WTC11 (cell line): Measurements from ENCODE around the gene PRDM2. TPM values are rescaled to one million over a fixed set of nuclear protein-coding genes. Genes with fewer than 3 reads are reported as not detected.

Source experiments
- ATAC-seq: fragments of 200-7000 bp; cut with Tn5 transposase; 2 replicates; pipeline ENCODE4 v1.10.0; 2021; ENCODE audit warnings: mild to moderate bottlenecking, moderate library complexity
- CTCF ChIA-PET: fragments of 300-600 bp; sonication (Branson Sonifier 250); formaldehyde crosslinking; loops from one replicate; lab custom pipeline; 2021; ENCODE audit warnings: antibody characterized with exemption; lab: Charles Lee
- POLR2A ChIA-PET: fragments of 350-600 bp; sonication (Branson Sonifier 250); formaldehyde crosslinking; loops from one replicate; lab custom pipeline; 2021; ENCODE audit warnings: antibody characterized with exemption; lab: Charles Lee
- DNase-seq: peaks from one replicate; pipeline ENCODE4 v3.0.0; 2021; ENCODE audit warnings: low spot score
- H3K27ac Mint-ChIP-seq: 2 replicates; pipeline ENCODE4 v1.8.0; 2021; ENCODE audit warnings: mixed read lengths
- H3K27me3 Mint-ChIP-seq: 2 replicates; pipeline ENCODE4 v1.8.0; 2021; ENCODE audit warnings: low read depth, mild to moderate bottlenecking, moderate library complexity, mixed read lengths
- H3K36me3 Mint-ChIP-seq: 2 replicates; pipeline ENCODE4 v1.8.0; 2021; ENCODE audit warnings: mixed read lengths
- H3K4me1 Mint-ChIP-seq: 2 replicates; pipeline ENCODE4 v1.8.0; 2022; ENCODE audit warnings: mixed read lengths
- H3K4me3 Mint-ChIP-seq: 2 replicates; pipeline ENCODE4 v1.8.0; 2021; ENCODE audit warnings: mild to moderate bottlenecking, moderate library complexity, mixed read lengths
- H3K9me3 Mint-ChIP-seq: 2 replicates; pipeline ENCODE4 v1.8.0; 2021; ENCODE audit warnings: mixed read lengths
- AFF4 ChIP-seq: sonication (generic); formaldehyde crosslinking; IDR thresholded peaks from 2 replicates; pipeline ENCODE4 v1.8.1; 2023; ENCODE audit warnings: mild to moderate bottlenecking, missing genetic modification reagents, borderline replicate concordance
- CREB1 ChIP-seq: sonication (generic); formaldehyde crosslinking; IDR thresholded peaks from 2 replicates; pipeline ENCODE4 v1.8.0; 2023; ENCODE audit warnings: mild to moderate bottlenecking, missing genetic modification reagents
- EMX1 ChIP-seq: fragments of 250-450 bp; sonication (Bioruptor Pico); IDR thresholded peaks from 2 replicates; pipeline ENCODE4 v1.8.0; 2021; ENCODE audit warnings: mild to moderate bottlenecking
- ETV6 ChIP-seq: sonication (generic); formaldehyde crosslinking; IDR thresholded peaks from 2 replicates; pipeline ENCODE4 v1.8.1; 2022; ENCODE audit warnings: mild to moderate bottlenecking, missing genetic modification reagents
- GRHL2 ChIP-seq: fragments of 250-450 bp; sonication (Bioruptor Pico); IDR thresholded peaks from 2 replicates; pipeline ENCODE4 v1.8.0; 2022; ENCODE audit warnings: mild to moderate bottlenecking, moderate library complexity; ENCODE audit not compliant: insufficient replicate concordance, severe bottlenecking
- JUN ChIP-seq: sonication (generic); formaldehyde crosslinking; IDR thresholded peaks from 2 replicates; pipeline ENCODE4 v1.8.0; 2023; ENCODE audit warnings: mild to moderate bottlenecking, missing genetic modification reagents
- KAT7 ChIP-seq: sonication (generic); formaldehyde crosslinking; IDR thresholded peaks from 2 replicates; pipeline ENCODE4 v1.8.1; 2023; ENCODE audit warnings: missing genetic modification reagents, mild to moderate bottlenecking, borderline replicate concordance
- MAX ChIP-seq: sonication (generic); formaldehyde crosslinking; IDR thresholded peaks from 2 replicates; pipeline ENCODE4 v1.8.0; 2022; ENCODE audit warnings: mild to moderate bottlenecking, missing genetic modification reagents
- MLX ChIP-seq: sonication (generic); formaldehyde crosslinking; IDR thresholded peaks from 2 replicates; pipeline ENCODE4 v1.8.1; 2023; ENCODE audit warnings: mild to moderate bottlenecking, missing genetic modification reagents, moderate library complexity
- MYBL2 ChIP-seq: sonication (generic); formaldehyde crosslinking; IDR thresholded peaks from 2 replicates; pipeline ENCODE4 v1.8.1; 2023; ENCODE audit warnings: mild to moderate bottlenecking, moderate library complexity, missing genetic modification reagents
- NR1H2 ChIP-seq: sonication (generic); formaldehyde crosslinking; IDR thresholded peaks from 2 replicates; pipeline ENCODE4 v1.9.0; 2021; ENCODE audit warnings: mild to moderate bottlenecking, moderate library complexity, missing genetic modification reagents
- SOX15 ChIP-seq: fragments of 250-450 bp; sonication (Bioruptor Pico); IDR thresholded peaks from 2 replicates; pipeline ENCODE4 v1.9.0; 2021; ENCODE audit warnings: mild to moderate bottlenecking
- SP1 ChIP-seq: sonication (generic); formaldehyde crosslinking; conservative IDR thresholded peaks from 2 replicates; pipeline ENCODE4 v1.8.1; 2022; ENCODE audit warnings: missing genetic modification reagents
- TEAD1 ChIP-seq: sonication (generic); formaldehyde crosslinking; IDR thresholded peaks from 2 replicates; pipeline ENCODE4 v1.8.0; 2022; ENCODE audit warnings: mild to moderate bottlenecking, missing genetic modification reagents
- ZNF121 ChIP-seq: sonication (generic); formaldehyde crosslinking; IDR thresholded peaks from 2 replicates; pipeline ENCODE4 v1.8.0; 2023; ENCODE audit warnings: missing genetic modification reagents
- ZNF232 ChIP-seq: sonication (generic); formaldehyde crosslinking; IDR thresholded peaks from 2 replicates; pipeline ENCODE4 v1.8.0; 2022; ENCODE audit warnings: mild to moderate bottlenecking, missing genetic modification reagents
- ZNF396 ChIP-seq: fragments of 250-450 bp; sonication (Bioruptor Pico); IDR thresholded peaks from 2 replicates; pipeline ENCODE4 v1.8.0; 2021; ENCODE audit warnings: mild to moderate bottlenecking, moderate library complexity, borderline replicate concordance
- ZNF416 ChIP-seq: fragments of 250-450 bp; sonication (Bioruptor Pico); IDR thresholded peaks from 2 replicates; pipeline ENCODE4 v1.9.0; 2021; ENCODE audit warnings: mild to moderate bottlenecking, inconsistent platforms
- total RNA-seq: library from RNA; stranded (reverse); gene quantifications from 3 replicates; pipeline ENCODE4 v1.2.3, GENCODE V29; 2021
- TF ChIP-seq, protein P1 (sequence below): sonication (generic); formaldehyde crosslinking; conservative IDR thresholded peaks from 2 replicates; pipeline ENCODE4 v1.8.1; 2023; ENCODE audit warnings: mild to moderate bottlenecking, low read depth, missing genetic modification reagents, moderate library complexity
- TF ChIP-seq, protein P2 (sequence below): sonication (generic); formaldehyde crosslinking; IDR thresholded peaks from 2 replicates; pipeline ENCODE4 v1.8.1; 2023; ENCODE audit warnings: mild to moderate bottlenecking, missing genetic modification reagents
- TF ChIP-seq, protein P3 (sequence below): sonication (generic); formaldehyde crosslinking; IDR thresholded peaks from 2 replicates; pipeline ENCODE4 v1.8.1; 2022; ENCODE audit warnings: mild to moderate bottlenecking, moderate library complexity, missing genetic modification reagents

The PRDM2 gene
- total RNA-seq, 1 experiment from 2014 or later: 25.0 TPM

- TF ChIP-seq, protein P1, sequence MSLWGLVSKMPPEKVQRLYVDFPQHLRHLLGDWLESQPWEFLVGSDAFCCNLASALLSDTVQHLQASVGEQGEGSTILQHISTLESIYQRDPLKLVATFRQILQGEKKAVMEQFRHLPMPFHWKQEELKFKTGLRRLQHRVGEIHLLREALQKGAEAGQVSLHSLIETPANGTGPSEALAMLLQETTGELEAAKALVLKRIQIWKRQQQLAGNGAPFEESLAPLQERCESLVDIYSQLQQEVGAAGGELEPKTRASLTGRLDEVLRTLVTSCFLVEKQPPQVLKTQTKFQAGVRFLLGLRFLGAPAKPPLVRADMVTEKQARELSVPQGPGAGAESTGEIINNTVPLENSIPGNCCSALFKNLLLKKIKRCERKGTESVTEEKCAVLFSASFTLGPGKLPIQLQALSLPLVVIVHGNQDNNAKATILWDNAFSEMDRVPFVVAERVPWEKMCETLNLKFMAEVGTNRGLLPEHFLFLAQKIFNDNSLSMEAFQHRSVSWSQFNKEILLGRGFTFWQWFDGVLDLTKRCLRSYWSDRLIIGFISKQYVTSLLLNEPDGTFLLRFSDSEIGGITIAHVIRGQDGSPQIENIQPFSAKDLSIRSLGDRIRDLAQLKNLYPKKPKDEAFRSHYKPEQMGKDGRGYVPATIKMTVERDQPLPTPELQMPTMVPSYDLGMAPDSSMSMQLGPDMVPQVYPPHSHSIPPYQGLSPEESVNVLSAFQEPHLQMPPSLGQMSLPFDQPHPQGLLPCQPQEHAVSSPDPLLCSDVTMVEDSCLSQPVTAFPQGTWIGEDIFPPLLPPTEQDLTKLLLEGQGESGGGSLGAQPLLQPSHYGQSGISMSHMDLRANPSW (CRISPR knock-in tag): no peak
Observed at GRCh38 chr1:13761883-13762282, 61.9 kb downstream of the PRDM2 start (continued).

GRCh38 chr1:13762642-13763041, 62.7 kb downstream of the PRDM2 start:
- DNase-seq: no peak
- H3K27ac Mint-ChIP-seq: no peak overlapping the region; the same call in 1 of the 2 replicates
- POLR2A ChIA-PET: no interaction called here
- 0 out of 2 replicates have a peak, but pooled peaks cover 3% of the 10 kb centered on the region for H3K36me3 Mint-ChIP-seq
- no peaks in the 10 kb centered on the region for H3K27me3 Mint-ChIP-seq
- H3K4me3 Mint-ChIP-seq: no peak overlapping the region
- H3K9me3 Mint-ChIP-seq: no peaks in the 10 kb centered on the region
- TF ChIP-seq AFF4 (no peak), KAT7 (CRISPR knock-in tag) (no peak), MLX (CRISPR knock-in tag) (no peak), MYBL2 (CRISPR knock-in tag) (no peak), SOX15 (CRISPR knock-in tag) (no peak), ZNF121 (CRISPR knock-in tag) (no peak), GRHL2 (CRISPR knock-in tag) (no peak), ZNF416 (no peak), CREB1 (CRISPR knock-in tag) (no peak), EMX1 (CRISPR knock-in tag) (no peak), NR1H2 (no peak), ETV6 (no peak), MAX (CRISPR knock-in tag) (no peak), JUN (no peak), ZNF396 (no peak), TEAD1 (no peak), SP1 (CRISPR knock-in tag) (no peak), ZNF232 (CRISPR knock-in tag) (no peak)
- TF ChIP-seq, protein P2, sequence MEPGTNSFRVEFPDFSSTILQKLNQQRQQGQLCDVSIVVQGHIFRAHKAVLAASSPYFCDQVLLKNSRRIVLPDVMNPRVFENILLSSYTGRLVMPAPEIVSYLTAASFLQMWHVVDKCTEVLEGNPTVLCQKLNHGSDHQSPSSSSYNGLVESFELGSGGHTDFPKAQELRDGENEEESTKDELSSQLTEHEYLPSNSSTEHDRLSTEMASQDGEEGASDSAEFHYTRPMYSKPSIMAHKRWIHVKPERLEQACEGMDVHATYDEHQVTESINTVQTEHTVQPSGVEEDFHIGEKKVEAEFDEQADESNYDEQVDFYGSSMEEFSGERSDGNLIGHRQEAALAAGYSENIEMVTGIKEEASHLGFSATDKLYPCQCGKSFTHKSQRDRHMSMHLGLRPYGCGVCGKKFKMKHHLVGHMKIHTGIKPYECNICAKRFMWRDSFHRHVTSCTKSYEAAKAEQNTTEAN (CRISPR knock-in tag): no peak
- TF ChIP-seq, protein P3, sequence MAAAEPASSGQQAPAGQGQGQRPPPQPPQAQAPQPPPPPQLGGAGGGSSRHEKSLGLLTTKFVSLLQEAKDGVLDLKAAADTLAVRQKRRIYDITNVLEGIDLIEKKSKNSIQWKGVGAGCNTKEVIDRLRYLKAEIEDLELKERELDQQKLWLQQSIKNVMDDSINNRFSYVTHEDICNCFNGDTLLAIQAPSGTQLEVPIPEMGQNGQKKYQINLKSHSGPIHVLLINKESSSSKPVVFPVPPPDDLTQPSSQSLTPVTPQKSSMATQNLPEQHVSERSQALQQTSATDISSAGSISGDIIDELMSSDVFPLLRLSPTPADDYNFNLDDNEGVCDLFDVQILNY (CRISPR knock-in tag): no peak
- TF ChIP-seq, all 79 proteins: peak for 0
- peak; percentile 15 for ATAC-seq
- CTCF ChIA-PET: no interaction called here
- H3K4me1 Mint-ChIP-seq: peaks cover 65% of the 10 kb centered on the region
